Frontal cortex (tissue), 4 donors: ENCODE results near the gene MMP14. TPM values are rescaled to one million over a fixed set of nuclear protein-coding genes. Genes with fewer than 3 reads are reported as not detected.
A peak's percentile ranks its signal among the peaks of the same experiment; 100 is the strongest.
"Not testable (repeated sequence)": the region's sequence is repeated elsewhere in the genome, so short reads cannot be mapped to it uniquely, and the experiment has no call there.

Experiments used
- DNase-seq, 2 donors: peaks; one replicate each; pipeline ENCODE4 v3.0.0; 2012; ENCODE audit warnings: low spot score in 2 of 2
- FAIRE-seq: peaks from 2 replicates; lab custom pipeline; 2012; peaks lifted over from hg19 to GRCh38; lab: Jason Lieb, UNC
- total RNA-seq: library from RNA; depleted of rRNA; stranded (reverse); fragments of >200 nt; gene quantifications from one replicate; pipeline ENCODE4 v1.2.3, GENCODE V29; 2014
- donor health status: control.
- donor health status: control.
- donor health status: control.

The MMP14 gene
- total RNA-seq, 1 donor from 2014 or later, result 6.9 TPM

DNA sequence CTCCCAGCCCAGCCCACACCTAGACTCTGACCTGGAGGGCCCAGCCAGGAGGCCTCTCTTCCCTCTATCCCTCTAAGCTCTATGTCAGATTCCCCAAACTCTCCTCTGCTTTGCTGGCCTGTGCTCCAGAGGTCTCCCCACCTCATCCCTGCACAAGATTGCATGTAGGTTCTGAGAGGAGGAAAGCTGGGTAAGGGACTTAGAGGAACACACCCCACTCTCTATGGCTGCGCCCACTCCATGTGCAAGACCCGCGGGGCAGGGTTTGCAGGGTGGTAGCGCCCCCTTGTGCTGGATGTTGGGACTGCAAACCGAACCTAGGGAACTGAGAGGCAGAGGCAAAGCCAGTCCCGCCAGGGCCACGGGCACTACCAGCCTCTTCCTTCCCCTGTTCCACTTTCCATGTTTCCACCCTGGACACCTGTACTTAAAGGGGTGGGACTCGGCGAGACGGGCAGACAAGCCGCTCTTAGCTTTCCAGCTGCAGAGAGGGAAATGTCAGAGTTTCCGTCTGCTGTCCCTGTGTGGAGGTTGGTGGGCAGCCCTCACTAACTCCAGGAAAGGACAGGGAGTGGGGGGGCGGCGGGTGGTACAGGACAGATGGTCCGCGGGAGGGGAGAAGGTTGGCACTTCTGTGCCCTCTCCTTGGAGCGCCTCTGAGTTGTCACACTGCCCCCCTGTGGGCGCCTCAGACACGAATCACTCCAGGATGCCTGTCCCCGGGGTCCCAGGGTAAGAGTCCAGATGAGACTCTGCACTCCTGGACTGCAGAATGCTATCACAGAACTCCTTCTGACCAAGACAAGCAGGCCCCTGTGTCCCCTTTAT is 16.8 kb downstream of the MMP14 start:
- FAIRE-seq, result no peak
- peak; percentile 68 to 73 for DNase-seq

GRCh38 chr14:22854296-22854695 is 17.9 kb downstream of the MMP14 start:
- FAIRE-seq, DNase-seq: not testable (repeated sequence)

- FAIRE-seq (no peak), DNase-seq (no peak)
These were observed 18.8 kb downstream of the MMP14 start for GRCh38 chr14:22854963-22855724.

DNA sequence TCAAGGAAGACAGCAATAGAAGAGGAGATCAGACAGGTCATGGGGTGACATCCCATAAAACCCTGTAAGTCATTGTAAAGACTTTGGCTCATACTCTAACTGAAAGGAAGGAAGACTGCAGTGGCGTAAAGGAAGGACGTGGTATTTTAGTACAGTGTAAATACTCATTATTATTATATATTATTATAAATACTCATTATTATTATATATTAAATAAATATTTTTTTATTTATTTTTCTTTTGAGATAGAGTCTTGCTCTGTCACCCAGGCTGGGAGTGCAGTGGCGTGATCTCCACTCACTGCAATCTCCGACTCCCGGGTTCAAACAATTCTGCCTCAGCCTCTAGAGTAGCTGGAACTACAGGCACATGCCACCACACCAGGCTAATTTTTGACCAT is 20.0 kb downstream of the MMP14 start:
- FAIRE-seq (no peak), DNase-seq (no peak)

GRCh38 chr14:22860377-22860776 is 24.0 kb downstream of the MMP14 start:
- FAIRE-seq, DNase-seq: not testable (repeated sequence)

- FAIRE-seq (no peak), DNase-seq (no peak)
These were observed 25.3 kb downstream of the MMP14 start for GRCh38 chr14:22861651-22862050.

DNA sequence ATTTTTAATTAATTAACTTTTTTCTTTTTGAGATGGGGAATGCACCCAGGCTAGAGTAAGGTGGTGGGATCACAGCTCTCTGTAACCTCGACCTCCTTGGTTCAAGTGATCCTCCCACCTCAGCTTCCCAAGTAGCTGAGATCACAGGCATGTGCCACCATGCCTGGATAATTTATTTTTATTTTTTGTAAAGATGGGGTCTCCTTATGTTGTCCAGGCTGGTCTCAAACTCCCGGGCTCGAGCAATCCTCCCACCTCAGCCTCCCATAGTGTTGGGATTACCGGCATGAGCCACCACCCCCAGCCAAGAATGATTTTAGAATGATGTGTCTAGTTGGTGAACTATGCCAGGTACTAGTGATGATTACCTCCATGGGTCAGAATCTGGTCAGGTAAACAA is 28.6 kb downstream of the MMP14 start:
- DNase-seq, result no peak
- FAIRE-seq, result no peak

DNA sequence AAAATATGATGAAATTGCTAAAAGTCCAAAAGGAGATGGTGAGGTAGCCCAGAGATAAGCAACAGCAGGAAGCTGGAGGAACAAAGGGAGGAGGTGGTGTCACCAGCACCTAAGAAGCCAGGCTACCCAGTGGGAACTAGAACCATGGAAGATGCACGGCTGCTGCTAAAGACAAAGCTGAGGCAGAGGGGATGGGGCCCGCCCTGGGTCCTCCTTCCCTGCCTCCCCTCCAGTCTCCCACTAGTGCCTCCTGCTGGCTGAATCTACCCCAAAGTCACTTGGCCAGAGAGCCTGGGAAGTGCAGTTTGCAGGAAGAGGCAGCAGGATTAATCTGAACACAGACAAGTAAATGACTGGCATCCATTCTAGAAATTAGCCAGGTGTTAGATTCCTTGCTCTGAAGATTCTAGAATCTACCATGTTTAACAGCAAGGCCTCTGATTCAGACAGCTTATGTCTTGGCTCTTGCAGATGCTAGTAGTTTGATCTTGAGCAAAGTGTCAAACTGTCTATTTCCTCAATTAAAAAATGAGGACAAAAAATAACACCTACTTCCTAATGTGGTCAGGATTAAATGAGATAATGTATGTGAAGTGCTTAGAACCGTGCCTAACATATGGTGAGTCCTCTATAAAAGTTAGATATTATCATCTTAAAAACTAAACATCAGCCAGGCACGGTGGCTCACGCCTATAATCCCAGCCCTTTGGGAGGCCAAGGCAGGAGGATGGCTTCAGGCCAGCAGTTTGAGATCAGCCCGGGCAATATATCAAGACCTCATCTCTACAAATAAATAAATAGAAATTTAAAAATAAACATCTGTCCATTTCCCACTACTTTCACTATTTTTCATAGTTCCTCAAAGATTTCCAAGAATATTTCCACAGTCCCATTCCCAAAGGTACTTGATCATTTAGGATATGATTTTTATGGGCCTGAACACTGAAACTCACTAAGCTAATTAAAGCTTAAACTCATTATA is 29.3 kb downstream of the MMP14 start:
- no peak for FAIRE-seq
- DNase-seq, result no peak

DNA sequence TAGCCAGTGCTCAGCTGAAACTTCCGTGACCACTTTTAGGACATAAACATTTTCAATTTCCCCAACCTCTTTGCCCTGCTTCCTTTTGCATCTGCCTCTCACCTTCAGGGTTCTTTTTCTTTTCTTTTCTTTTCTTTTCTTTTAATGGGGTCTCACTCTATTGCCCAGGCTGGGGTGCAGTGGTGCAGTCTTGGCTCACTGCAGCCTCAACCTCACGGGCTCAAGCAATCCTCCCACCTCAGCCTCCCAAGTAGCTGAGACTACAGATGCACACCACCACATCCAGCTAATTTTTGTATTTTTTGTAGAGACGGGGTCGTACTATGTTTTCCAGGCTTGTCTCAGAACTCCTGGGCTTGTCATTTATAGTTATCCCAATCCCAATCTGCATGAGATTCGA is 30.5 kb downstream of the MMP14 start:
- FAIRE-seq (no peak), DNase-seq (no peak)

- DNase-seq (no peak), FAIRE-seq (no peak)
These were observed 34.4 kb downstream of the MMP14 start for GRCh38 chr14:22870811-22871223.

GRCh38 chr14:22871224-22872032 is 35.0 kb downstream of the MMP14 start, which contains the start of gene LRP10:
TSS of gene LRP10 (plus strand) at chr14:22871740. CDS start at chr14:22872304, 564 bp downstream.
- FAIRE-seq (no peak), DNase-seq (peak; percentile 86)

- no peak for FAIRE-seq
These were observed 35.8 kb downstream of the MMP14 start for GRCh38 chr14:22872033-22872832.

GRCh38 chr14:22872833-22873520 is 36.6 kb downstream of the MMP14 start:
- FAIRE-seq (no peak), DNase-seq (peak in 1 of 2 donors; percentile 12)

More at GRCh38 chr14:22872033-22872832, 35.8 kb downstream of the MMP14 start:
- peak; percentile 72 to 75 for DNase-seq

DNA sequence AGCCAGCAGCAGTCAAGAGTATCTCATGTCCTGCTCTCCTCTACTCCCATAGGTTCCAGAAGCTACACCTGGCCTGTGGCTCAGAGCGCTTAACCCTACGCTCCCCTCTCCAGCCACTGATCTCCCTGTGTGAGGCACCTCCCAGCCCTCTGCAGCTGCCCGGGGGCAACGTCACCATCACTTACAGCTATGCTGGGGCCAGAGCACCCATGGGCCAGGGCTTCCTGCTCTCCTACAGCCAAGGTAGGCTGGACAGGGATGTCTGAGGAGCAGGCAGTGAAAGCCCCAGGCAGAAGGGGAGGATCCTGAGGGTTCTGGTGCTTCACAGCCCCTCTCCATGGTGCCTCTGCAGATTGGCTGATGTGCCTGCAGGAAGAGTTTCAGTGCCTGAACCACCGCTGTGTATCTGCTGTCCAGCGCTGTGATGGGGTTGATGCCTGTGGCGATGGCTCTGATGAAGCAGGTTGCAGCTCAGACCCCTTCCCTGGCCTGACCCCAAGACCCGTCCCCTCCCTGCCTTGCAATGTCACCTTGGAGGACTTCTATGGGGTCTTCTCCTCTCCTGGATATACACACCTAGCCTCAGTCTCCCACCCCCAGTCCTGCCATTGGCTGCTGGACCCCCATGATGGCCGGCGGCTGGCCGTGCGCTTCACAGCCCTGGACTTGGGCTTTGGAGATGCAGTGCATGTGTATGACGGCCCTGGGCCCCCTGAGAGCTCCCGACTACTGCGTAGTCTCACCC is 38.8 kb downstream of the MMP14 start:
- no peak for FAIRE-seq
- peak in 1 of 2 donors; percentile 12 for DNase-seq

DNA sequence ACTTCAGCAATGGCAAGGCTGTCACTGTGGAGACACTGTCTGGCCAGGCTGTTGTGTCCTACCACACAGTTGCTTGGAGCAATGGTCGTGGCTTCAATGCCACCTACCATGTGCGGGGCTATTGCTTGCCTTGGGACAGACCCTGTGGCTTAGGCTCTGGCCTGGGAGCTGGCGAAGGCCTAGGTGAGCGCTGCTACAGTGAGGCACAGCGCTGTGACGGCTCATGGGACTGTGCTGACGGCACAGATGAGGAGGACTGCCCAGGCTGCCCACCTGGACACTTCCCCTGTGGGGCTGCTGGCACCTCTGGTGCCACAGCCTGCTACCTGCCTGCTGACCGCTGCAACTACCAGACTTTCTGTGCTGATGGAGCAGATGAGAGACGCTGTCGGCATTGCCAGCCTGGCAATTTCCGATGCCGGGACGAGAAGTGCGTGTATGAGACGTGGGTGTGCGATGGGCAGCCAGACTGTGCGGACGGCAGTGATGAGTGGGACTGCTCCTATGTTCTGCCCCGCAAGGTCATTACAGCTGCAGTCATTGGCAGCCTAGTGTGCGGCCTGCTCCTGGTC is 39.4 kb downstream of the MMP14 start:
- FAIRE-seq, result no peak

DNA sequence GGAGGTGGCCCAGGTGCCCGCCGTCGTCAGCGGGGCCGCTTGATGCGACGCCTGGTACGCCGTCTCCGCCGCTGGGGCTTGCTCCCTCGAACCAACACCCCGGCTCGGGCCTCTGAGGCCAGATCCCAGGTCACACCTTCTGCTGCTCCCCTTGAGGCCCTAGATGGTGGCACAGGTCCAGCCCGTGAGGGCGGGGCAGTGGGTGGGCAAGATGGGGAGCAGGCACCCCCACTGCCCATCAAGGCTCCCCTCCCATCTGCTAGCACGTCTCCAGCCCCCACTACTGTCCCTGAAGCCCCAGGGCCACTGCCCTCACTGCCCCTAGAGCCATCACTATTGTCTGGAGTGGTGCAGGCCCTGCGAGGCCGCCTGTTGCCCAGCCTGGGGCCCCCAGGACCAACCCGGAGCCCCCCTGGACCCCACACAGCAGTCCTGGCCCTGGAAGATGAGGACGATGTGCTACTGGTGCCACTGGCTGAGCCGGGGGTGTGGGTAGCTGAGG is 40.7 kb downstream of the MMP14 start:
- FAIRE-seq, result no peak
- no peak for DNase-seq

More for the DNA sequence above, 39.4 kb downstream of the MMP14 start:
- peak in 1 of 2 donors; percentile 8 for DNase-seq
